ENCODE results near the gene OR2H1. TPM values are rescaled to one million over a fixed set of nuclear protein-coding genes. Genes with fewer than 3 reads are reported as not detected.

OR2H1 gene
- not detected for total RNA-seq (2013)
- polyA plus RNA-seq (not detected), polyA minus RNA-seq (not detected in 2 replicates), total RNA-seq (0 to 1.5 (median 0) reads per million in 11 experiments)

- H3K27me3 ChIP-seq (ENCODE audit: control insufficient read depth in 2 of 2, insufficient read depth in 2 of 2, low read length in 2 of 2), result no peaks in the 10 kb centered on the region
- H3K4me3 ChIP-seq (replicated peaks in 1 of 3; ENCODE audit: low read depth in 2 of 3, low read length in 3 of 3), result no peak within 1 kb of the TSS
- no peaks in the 10 kb centered on the region for H3K4me1 ChIP-seq (ENCODE audit: control insufficient read depth in 1 of 2, insufficient read depth in 2 of 2, low read length in 2 of 2)
- H3K27ac ChIP-seq (ENCODE audit: low read depth in 1 of 2, low read length in 2 of 2), result no peak within 1 kb of the TSS
- WGBS (ENCODE audit: insufficient coverage), result no CpG with 5 or more reads among the region's 2 CpGs
- Mint-ChIP-seq H3K4me1 (no peaks in the 10 kb centered on the region), H3K27me3 (ENCODE audit: low read depth in 3 of 3) (peaks cover 1 to 4% (median 2%) of the 10 kb centered on the region in 3 donors), H3K9me3 (peaks cover 0 to 3% (median 0%) of the 10 kb centered on the region in 7 donors), H3K27ac (no peak within 1 kb of the TSS), H3K4me3 (no peak within 1 kb of the TSS), H3K36me3 (no peaks in the 10 kb centered on the region)
- H3K9ac ChIP-seq (ENCODE audit: insufficient read depth, low read length, poor library complexity, severe bottlenecking), result no peak within 1 kb of the TSS
- no peaks in the 10 kb centered on the region for H3K36me3 ChIP-seq (replicated peaks in 1 of 2; ENCODE audit: control insufficient read depth in 1 of 2, insufficient read depth in 2 of 2, low read length in 2 of 2)
- no peaks in the 10 kb centered on the region for H4K20me1 ChIP-seq (ENCODE audit: insufficient read depth, low read length)
- no peak within 1 kb of the TSS for H2AFZ ChIP-seq (ENCODE audit: insufficient read depth, low read depth, low read length, poor library complexity, severe bottlenecking)
- H3K9me3 ChIP-seq (replicated peaks in 1 of 2; ENCODE audit: control insufficient read depth in 1 of 2, insufficient read depth in 1 of 2, low read length in 2 of 2), result no peaks in the 10 kb centered on the region
- H3K4me2 ChIP-seq (replicated peaks; ENCODE audit: extremely low read depth, low read length, poor library complexity, severe bottlenecking), result no peak within 1 kb of the TSS
- intact Hi-C loops (cut with micrococcal nuclease), result no loop called here
- no peak for DNase-seq
- no peaks in the 10 kb centered on the region for H3K79me2 ChIP-seq (ENCODE audit: insufficient read depth, low read length)
- TF ChIP-seq CTCF (IDR thresholded peaks at IDR 0.05), result no peak
Observed at GRCh38 chr6:29456971-29457370, at the start of gene OR2H1, which contains the start of gene OR11A1. Gene OR2H1 (plus strand): TSS chr6:29457155. CDS start chr6:29461770, 4,615 bp downstream. Gene OR11A1 (minus strand): TSS chr6:29457071. CDS start chr6:29427641, 29,430 bp downstream.

GRCh38 chr6:29414588-29414987 lies 42.4 kb upstream of the OR2H1 start, which contains the start of gene OR12D1:
Gene OR12D1 (plus strand): TSS chr6:29414928.
- Histone ChIP-seq H3K79me2 (ENCODE audit: insufficient read depth, low read length) (no peaks in the 10 kb centered on the region), H3K27ac (ENCODE audit: low read depth in 1 of 2, low read length in 2 of 2) (no peak within 1 kb of the TSS), H3K4me1 (ENCODE audit: control insufficient read depth in 1 of 2, insufficient read depth in 2 of 2, low read length in 2 of 2) (no peaks in the 10 kb centered on the region), H3K4me2 (replicated peaks; ENCODE audit: extremely low read depth, low read length, poor library complexity, severe bottlenecking) (no peak within 1 kb of the TSS), H3K27me3 (ENCODE audit: control insufficient read depth in 2 of 2, insufficient read depth in 2 of 2, low read length in 2 of 2) (no peaks in the 10 kb centered on the region), H3K4me3 (replicated peaks in 1 of 3; ENCODE audit: low read depth in 2 of 3, low read length in 3 of 3) (no peak within 1 kb of the TSS), H2AFZ (ENCODE audit: insufficient read depth, low read depth, low read length, poor library complexity, severe bottlenecking) (no peak within 1 kb of the TSS), H3K9me3 (replicated peaks in 1 of 2; ENCODE audit: control insufficient read depth in 1 of 2, insufficient read depth in 1 of 2, low read length in 2 of 2) (peaks cover 11 to 13% of the 10 kb centered on the region in 2 donors), H3K36me3 (replicated peaks in 1 of 2; ENCODE audit: control insufficient read depth in 1 of 2, insufficient read depth in 2 of 2, low read length in 2 of 2) (no peaks in the 10 kb centered on the region), H4K20me1 (ENCODE audit: insufficient read depth, low read length) (no peaks in the 10 kb centered on the region), H3K9ac (ENCODE audit: insufficient read depth, low read length, poor library complexity, severe bottlenecking) (no peak within 1 kb of the TSS)
- TF ChIP-seq CTCF (IDR thresholded peaks at IDR 0.05), result no peak
- intact Hi-C loops (cut with micrococcal nuclease), result no loop called here
- DNase-seq, result no peak
- Mint-ChIP-seq H3K4me1 (no peaks in the 10 kb centered on the region), H3K9me3 (peaks cover 2 to 15% (median 6%) of the 10 kb centered on the region in 7 donors), H3K4me3 (no peak within 1 kb of the TSS), H3K27me3 (ENCODE audit: low read depth in 3 of 3) (peaks cover 1 to 5% (median 2%) of the 10 kb centered on the region in 3 donors), H3K36me3 (no peaks in the 10 kb centered on the region), H3K27ac (no peak within 1 kb of the TSS)
